ENCODE measurements around the gene ABHD2. TPM values are rescaled to one million over a fixed set of nuclear protein-coding genes. Genes with fewer than 3 reads are reported as not detected.

ABHD2 gene
- total RNA-seq, 1 donor from 2014 or later = 48.8 TPM

DNA sequence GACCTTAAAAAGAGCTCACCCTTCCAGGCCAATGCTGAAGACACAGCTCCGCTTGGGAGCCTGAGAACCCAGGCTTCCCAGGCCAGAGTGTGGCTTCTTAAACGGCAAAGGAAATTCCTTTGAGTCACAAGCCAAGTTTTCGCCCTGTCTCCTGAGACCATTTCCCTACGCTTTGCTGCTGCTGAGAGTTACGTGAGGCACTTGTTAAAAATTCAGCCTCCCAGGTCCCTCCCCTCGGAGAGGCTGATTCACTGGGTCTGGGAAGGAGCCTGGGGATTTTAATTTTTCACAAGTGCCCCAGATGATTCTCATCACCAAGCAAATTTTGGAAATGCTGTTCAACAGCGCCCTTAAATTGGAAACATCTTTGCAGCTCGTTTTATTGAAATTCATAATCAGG, 107.6 kb downstream of the ABHD2 start:
- POLR2A ChIA-PET = no interaction called here
- Mint-ChIP-seq H3K36me3 (ENCODE audit: low read depth) (peaks cover 61% of the 10 kb centered on the region), H3K4me1 (no peaks in the 10 kb centered on the region), H3K9me3 (no peaks in the 10 kb centered on the region), H3K27ac (no peak overlapping the region), H3K27me3 (no peaks in the 10 kb centered on the region), H3K4me3 (no peak overlapping the region)
- CTCF ChIA-PET = interaction anchor here (5.0 kb wide), 1 partner anchor 11 kb away, joined by 17 read pairs; no protein-coding TSS in a partner anchor
- ATAC-seq (ENCODE audit: low read depth) (no peak), DNase-seq (no peak)
- no peak for TF ChIP-seq CTCF (IDR thresholded peaks at IDR 0.05)
- intact Hi-C loops (cut with micrococcal nuclease) = no loop called here

- Mint-ChIP-seq H3K4me3 (no peak overlapping the region), H3K27ac (no peak overlapping the region), H3K9me3 (no peaks in the 10 kb centered on the region), H3K4me1 (no peaks in the 10 kb centered on the region), H3K27me3 (no peaks in the 10 kb centered on the region), H3K36me3 (ENCODE audit: low read depth) (peaks cover 59% of the 10 kb centered on the region)
- no peak for TF ChIP-seq CTCF (IDR thresholded peaks at IDR 0.05)
- intact Hi-C loops (cut with micrococcal nuclease) = no loop called here
- ATAC-seq (ENCODE audit: low read depth) = no peak
- CTCF ChIA-PET = interaction anchor here (5.0 kb wide), 1 partner anchor 11 kb away, joined by 17 read pairs; no protein-coding TSS in a partner anchor
- no peak for DNase-seq
- POLR2A ChIA-PET = no interaction called here
Observed at GRCh38 chr15:89196241-89196640, 108.0 kb downstream of the ABHD2 start.

DNA sequence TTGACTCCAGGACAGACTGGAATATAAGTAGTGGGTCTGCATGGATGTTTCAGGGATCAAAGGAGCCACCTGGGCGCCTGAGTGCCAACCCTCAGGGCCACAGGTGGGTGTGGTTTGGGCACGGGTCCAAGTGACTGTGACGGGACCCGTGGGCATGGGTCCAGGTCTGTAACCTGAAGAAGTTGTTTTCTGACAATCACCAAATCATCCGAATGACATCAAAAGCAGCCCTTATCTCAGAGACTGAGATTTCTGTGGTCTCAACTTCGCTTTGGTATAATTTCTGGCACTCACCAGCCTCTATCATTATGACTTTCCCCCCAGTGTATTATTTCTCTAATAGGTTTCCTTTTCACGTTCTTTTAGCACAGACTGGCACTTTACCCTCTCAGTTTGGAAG, 108.7 kb downstream of the ABHD2 start:
- no peak for ATAC-seq (ENCODE audit: low read depth)
- ChIA-PET CTCF (no interaction called here), POLR2A (no interaction called here)
- Mint-ChIP-seq H3K27me3 (no peaks in the 10 kb centered on the region), H3K27ac (no peak overlapping the region), H3K4me1 (no peaks in the 10 kb centered on the region), H3K4me3 (no peak overlapping the region), H3K9me3 (no peaks in the 10 kb centered on the region), H3K36me3 (ENCODE audit: low read depth) (peaks cover 59% of the 10 kb centered on the region)
- no peak for TF ChIP-seq CTCF (IDR thresholded peaks at IDR 0.05)
- intact Hi-C loops (cut with micrococcal nuclease) = no loop called here
- no peak for DNase-seq

DNA sequence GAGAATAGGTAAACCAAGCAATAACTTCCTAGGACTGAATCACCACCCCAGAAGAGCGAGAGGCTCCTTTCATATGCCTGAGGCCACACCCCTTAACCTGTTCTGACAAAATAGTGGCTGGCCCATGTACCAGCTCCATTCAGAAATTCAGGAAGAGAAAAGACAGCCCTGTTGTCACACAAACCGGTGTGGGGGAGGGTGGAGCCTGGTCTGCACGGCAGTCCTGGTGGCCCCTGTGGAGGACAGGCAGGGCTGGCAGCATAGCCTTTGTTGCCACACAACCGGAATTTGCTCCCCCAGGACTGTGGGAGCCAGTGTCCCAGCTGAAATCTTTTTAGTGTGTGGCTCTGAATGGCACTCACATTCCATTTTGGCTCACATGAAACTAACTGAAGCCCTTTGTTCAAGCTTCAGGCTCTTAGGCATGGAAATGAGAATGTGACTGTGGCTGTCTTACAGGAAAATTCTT, 109.3 kb downstream of the ABHD2 start:
- ChIA-PET CTCF (no interaction called here), POLR2A (no interaction called here)
- TF ChIP-seq CTCF (IDR thresholded peaks at IDR 0.05) = no peak
- H3K36me3 Mint-ChIP-seq (ENCODE audit: low read depth) = peaks cover 54% of the 10 kb centered on the region
- no peaks in the 10 kb centered on the region for H3K27me3 Mint-ChIP-seq
- no peaks in the 10 kb centered on the region for H3K9me3 Mint-ChIP-seq
- intact Hi-C loops (cut with micrococcal nuclease) = no loop called here
- H3K27ac Mint-ChIP-seq = no peak overlapping the region
- no peak for DNase-seq
- no peak overlapping the region for H3K4me3 Mint-ChIP-seq
- ATAC-seq (ENCODE audit: low read depth) = no peak
- H3K4me1 Mint-ChIP-seq = no peaks in the 10 kb centered on the region

- H3K27ac Mint-ChIP-seq = no peak overlapping the region
Observed at GRCh38 chr15:89198196-89198595, 109.9 kb downstream of the ABHD2 start.

More at GRCh38 chr15:89198196-89198595, 109.9 kb downstream of the ABHD2 start:
- H3K4me3 Mint-ChIP-seq = no peak overlapping the region
- CTCF ChIA-PET = interaction anchor here (1.1 kb wide), 1 partner anchor 9 kb away, joined by 3 read pairs; no protein-coding TSS in a partner anchor
- no peaks in the 10 kb centered on the region for H3K9me3 Mint-ChIP-seq
- H3K36me3 Mint-ChIP-seq (ENCODE audit: low read depth) = peaks cover 47% of the 10 kb centered on the region
- no peaks in the 10 kb centered on the region for H3K27me3 Mint-ChIP-seq
- intact Hi-C loops (cut with micrococcal nuclease) = no loop called here
- no peak for DNase-seq
- ATAC-seq (ENCODE audit: low read depth) = no peak
- POLR2A ChIA-PET = no interaction called here
- H3K4me1 Mint-ChIP-seq = no peaks in the 10 kb centered on the region
- TF ChIP-seq CTCF (IDR thresholded peaks at IDR 0.05) = no peak

Data from activated B cell treated with CpG ODN at 0.5 μM for 24 hours (primary cell).